Lung (tissue), 12 donors: ENCODE measurements around the gene NR2F1-AS1. TPM values are rescaled to one million over a fixed set of nuclear protein-coding genes. Genes with fewer than 3 reads are reported as not detected.

Experiments
- ATAC-seq: fragments of 200-7000 bp; cut with Tn5 transposase; one replicate; pipeline ENCODE4 v1.9.1; 2020; ENCODE audit warnings: moderate number of reproducible peaks; ENCODE audit not compliant: insufficient read depth, low FRiP score
- DNase-seq, 3 donors: peaks; one replicate each; pipeline ENCODE4 v3.0.0-alpha.2; 2013 to 2017
- H3K27ac ChIP-seq, 2 donors: one replicate each; pipeline ENCODE4 v1.5.1; 2013; ENCODE audit warnings: mild to moderate bottlenecking in 2 of 2, moderate library complexity in 2 of 2, control low read depth in 1 of 2, inconsistent platforms in 1 of 2, low read depth in 1 of 2, low read length in 1 of 2
- H3K27me3 ChIP-seq, 3 donors: one replicate each; pipeline ENCODE4 v1.5.1; 2013; ENCODE audit warnings: low read length in 2 of 3; ENCODE audit not compliant: control insufficient read depth in 3 of 3, insufficient read depth in 3 of 3
- H3K36me3 ChIP-seq, 4 donors: one replicate each; pipeline ENCODE4 v1.5.1; 2013; ENCODE audit warnings: low read length in 4 of 4, mild to moderate bottlenecking in 1 of 4, moderate library complexity in 1 of 4; ENCODE audit not compliant: control insufficient read depth in 4 of 4, insufficient read depth in 4 of 4
- H3K4me1 ChIP-seq, 5 donors: one replicate each; pipeline ENCODE4 v1.5.1; 2013; ENCODE audit warnings: low read length in 5 of 5, mild to moderate bottlenecking in 2 of 5, moderate library complexity in 1 of 5; ENCODE audit not compliant: control insufficient read depth in 5 of 5, insufficient read depth in 5 of 5
- H3K4me3 ChIP-seq: one replicate; pipeline ENCODE4 v1.5.1; 2013; ENCODE audit warnings: mild to moderate bottlenecking, control low read depth, moderate library complexity
- H3K9ac ChIP-seq, 2 donors: one replicate each; pipeline ENCODE4 v1.5.1; 2013; ENCODE audit warnings: low read length in 2 of 2, control low read depth in 1 of 2; ENCODE audit not compliant: insufficient read depth in 1 of 2
- H3K9me3 ChIP-seq, 4 donors: one replicate each; pipeline ENCODE4 v1.5.1; 2013; ENCODE audit warnings: low read length in 3 of 4, mild to moderate bottlenecking in 1 of 4, moderate library complexity in 1 of 4; ENCODE audit not compliant: control insufficient read depth in 4 of 4, insufficient read depth in 3 of 4
- WGBS, 2 donors: extraction: QIAGEN DNeasy Blood & Tissue Kit; methylation state at CpG; one replicate each; pipeline ENCODE4 v1.1.7; 2013; 5-methylcytosine and 5-hydroxymethylcytosine counted together
- polyA plus RNA-seq, 2 donors: library from polyadenylated mRNA; stranded (reverse); fragments of 200-250 nt; gene quantifications; one replicate each; pipeline ENCODE4 v1.2.1, GENCODE V29; 2013
- total RNA-seq, 2 donors: library from RNA; depleted of rRNA in 1 of 2; stranded (reverse); fragments of >200 nt in 1 of 2; gene quantifications; one replicate each; pipeline ENCODE4 v1.2.1, GENCODE V29; 2014 to 2021
- TF ChIP-seq, protein P1 (sequence below): IDR thresholded peaks from 2 replicates; pipeline ENCODE4 v1.5.1; 2012; ENCODE audit warnings: mild to moderate bottlenecking; ENCODE audit errors: control extremely low read depth, extremely low read depth
- donor health status: control.
- donor health status: control.
- donor health status: Bipolar disorder and iron deficiency.
- donor health status: healthy.
- donor health status: DM: yes; HTN: yes; CAD: no.

The NR2F1-AS1 gene
- total and polyA plus RNA-seq, 4 donors = 3.6 to 50.0 (median 10.9) TPM

DNA sequence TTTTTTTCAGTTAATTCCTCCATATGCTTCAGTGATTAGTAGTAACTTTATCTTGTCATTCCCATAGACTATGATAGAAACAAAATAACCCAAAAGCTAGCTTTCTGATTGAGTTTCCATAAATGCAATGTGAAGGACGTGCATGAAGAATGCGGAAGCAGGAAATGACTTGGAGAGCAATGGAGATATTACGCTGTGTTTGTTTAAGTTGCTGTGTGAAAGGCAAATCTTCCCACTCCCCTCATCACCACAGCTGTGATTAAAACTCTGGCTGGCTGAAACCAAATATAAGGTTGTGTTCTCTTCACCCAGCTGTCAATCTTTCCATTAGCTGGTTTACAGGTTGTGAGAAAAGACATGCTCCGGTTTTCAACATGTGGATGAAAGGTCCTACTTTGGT lies 83.9 kb downstream of the NR2F1-AS1 start:
- H3K27ac ChIP-seq = no peak overlapping the region
- WGBS, 2 donors = 61 to 65% methylated on average over 4 of the region's 4 CpGs
- ATAC-seq (no peak), DNase-seq (peak in 2 of 3 donors; percentile 51 to 55)
- no peaks in the 10 kb centered on the region for H3K9me3 ChIP-seq
- TF ChIP-seq, protein P1, sequence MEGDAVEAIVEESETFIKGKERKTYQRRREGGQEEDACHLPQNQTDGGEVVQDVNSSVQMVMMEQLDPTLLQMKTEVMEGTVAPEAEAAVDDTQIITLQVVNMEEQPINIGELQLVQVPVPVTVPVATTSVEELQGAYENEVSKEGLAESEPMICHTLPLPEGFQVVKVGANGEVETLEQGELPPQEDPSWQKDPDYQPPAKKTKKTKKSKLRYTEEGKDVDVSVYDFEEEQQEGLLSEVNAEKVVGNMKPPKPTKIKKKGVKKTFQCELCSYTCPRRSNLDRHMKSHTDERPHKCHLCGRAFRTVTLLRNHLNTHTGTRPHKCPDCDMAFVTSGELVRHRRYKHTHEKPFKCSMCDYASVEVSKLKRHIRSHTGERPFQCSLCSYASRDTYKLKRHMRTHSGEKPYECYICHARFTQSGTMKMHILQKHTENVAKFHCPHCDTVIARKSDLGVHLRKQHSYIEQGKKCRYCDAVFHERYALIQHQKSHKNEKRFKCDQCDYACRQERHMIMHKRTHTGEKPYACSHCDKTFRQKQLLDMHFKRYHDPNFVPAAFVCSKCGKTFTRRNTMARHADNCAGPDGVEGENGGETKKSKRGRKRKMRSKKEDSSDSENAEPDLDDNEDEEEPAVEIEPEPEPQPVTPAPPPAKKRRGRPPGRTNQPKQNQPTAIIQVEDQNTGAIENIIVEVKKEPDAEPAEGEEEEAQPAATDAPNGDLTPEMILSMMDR = no peak
- H3K36me3 ChIP-seq = peaks cover 0 to 5% (median 0%) of the 10 kb centered on the region in 4 donors
- no peaks in the 10 kb centered on the region for H3K27me3 ChIP-seq
- no peak overlapping the region for H3K9ac ChIP-seq
- no peak overlapping the region for H3K4me3 ChIP-seq
- peaks cover 0 to 14% (median 0%) of the 10 kb centered on the region in 5 donors for H3K4me1 ChIP-seq

DNA sequence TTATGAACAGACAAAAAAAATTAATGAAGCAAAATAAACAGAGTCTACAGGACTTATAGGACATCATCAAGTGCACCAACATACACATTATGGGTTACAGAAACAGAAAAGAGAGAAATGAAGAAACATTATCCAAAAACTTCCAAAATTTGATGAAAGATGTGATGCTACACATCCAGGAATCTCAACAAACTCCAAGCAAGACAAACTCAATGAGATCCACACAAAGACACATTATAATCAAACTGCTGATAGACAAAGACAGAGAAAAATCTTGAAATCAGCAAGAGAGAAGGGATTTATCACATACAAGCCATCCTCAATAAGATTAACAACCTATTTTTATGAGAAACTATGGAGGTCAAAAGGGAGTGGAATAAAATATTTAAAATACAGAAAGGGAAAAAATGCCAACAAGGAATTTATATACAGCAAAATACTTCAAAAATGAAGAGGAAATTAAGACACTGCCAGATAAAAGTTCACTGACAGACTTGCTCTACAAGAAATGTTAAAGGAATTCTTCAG lies 101.0 kb downstream of the NR2F1-AS1 start:
- Histone ChIP-seq H3K27me3 (no peaks in the 10 kb centered on the region), H3K36me3 (peaks cover 0 to 9% (median under 1%) of the 10 kb centered on the region in 4 donors), H3K27ac (no peak overlapping the region), H3K4me3 (no peak overlapping the region), H3K4me1 (no peaks in the 10 kb centered on the region), H3K9ac (no peak overlapping the region), H3K9me3 (peaks cover 0 to 7% (median 0%) of the 10 kb centered on the region in 4 donors)
- TF ChIP-seq, protein P1 = no peak
- ATAC-seq (no peak), DNase-seq (no peak)

DNA sequence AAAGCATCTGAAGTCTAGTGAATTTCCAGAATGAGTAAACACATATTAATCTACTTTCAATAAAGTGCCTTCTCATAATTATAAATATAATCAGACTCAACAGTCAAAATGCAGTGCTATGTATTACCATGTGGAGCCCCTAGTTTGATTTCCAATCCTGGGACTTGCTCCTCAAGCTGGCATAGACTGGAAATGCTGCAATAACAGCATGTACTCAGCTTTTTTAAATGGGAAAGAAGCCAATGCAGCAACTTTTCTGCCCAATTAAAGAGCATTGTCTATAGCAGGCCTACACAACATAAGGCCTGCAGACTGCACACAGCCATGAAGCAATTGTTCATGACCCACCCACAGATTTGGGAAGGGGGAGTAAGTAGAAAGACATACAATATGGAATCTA lies 103.2 kb downstream of the NR2F1-AS1 start:
- Histone ChIP-seq H3K9ac (no peak overlapping the region), H3K4me1 (no peaks in the 10 kb centered on the region), H3K27ac (no peak overlapping the region), H3K36me3 (peaks cover 0 to 9% (median under 1%) of the 10 kb centered on the region in 4 donors), H3K4me3 (no peak overlapping the region), H3K27me3 (no peaks in the 10 kb centered on the region), H3K9me3 (peaks cover 0 to 7% (median 0%) of the 10 kb centered on the region in 4 donors)
- ATAC-seq (no peak), DNase-seq (peak in 1 of 3 donors; percentile 38)
- TF ChIP-seq, protein P1 = no peak

DNA sequence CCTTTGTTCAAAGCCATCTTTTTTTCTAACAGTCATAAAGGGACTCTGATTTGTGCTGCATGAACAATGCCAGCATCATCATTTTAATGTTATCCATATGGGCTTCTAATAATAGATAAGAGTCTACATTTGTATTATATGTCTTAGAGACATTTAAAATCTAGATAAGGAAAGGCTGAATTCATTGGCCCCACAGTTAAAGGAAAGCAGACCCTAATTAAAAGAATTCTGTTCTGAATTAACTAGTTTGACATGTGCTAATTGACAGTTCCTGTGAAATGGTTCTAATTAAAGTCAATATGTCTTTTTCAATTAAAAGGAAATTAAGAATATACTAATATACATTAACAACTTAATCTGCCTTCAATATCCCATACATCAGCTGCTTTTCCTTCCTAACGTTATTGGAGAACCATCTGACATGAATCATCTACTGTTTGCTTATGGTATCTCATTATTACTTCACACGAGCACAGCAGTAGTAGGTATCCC lies 104.7 kb downstream of the NR2F1-AS1 start:
- WGBS, 2 donors = 51 to 54% methylated on average over 2 of the region's 2 CpGs
- TF ChIP-seq, protein P1 = no peak
- Histone ChIP-seq H3K9me3 (peaks cover 0 to 7% (median 0%) of the 10 kb centered on the region in 4 donors), H3K36me3 (peaks cover 0 to 9% (median under 1%) of the 10 kb centered on the region in 4 donors), H3K27ac (no peak overlapping the region), H3K9ac (no peak overlapping the region), H3K27me3 (no peaks in the 10 kb centered on the region), H3K4me3 (no peak overlapping the region), H3K4me1 (no peaks in the 10 kb centered on the region)
- DNase-seq (no peak), ATAC-seq (no peak)
